RPMI7951 (cell line): Measurements from ENCODE around the gene ADCY4. TPM values are rescaled to one million over a fixed set of nuclear protein-coding genes. Genes with fewer than 3 reads are reported as not detected.
A peak's percentile ranks its signal among the peaks of the same experiment; 100 is the strongest.
"Not testable (repeated sequence)": the region's sequence is repeated elsewhere in the genome, so short reads cannot be mapped to it uniquely, and the experiment has no call there.

ENCODE experiments used
- DNase-seq: peaks from one replicate; pipeline ENCODE4 v3.0.0-alpha.2; 2012; ENCODE audit warnings: low read depth
- total RNA-seq: library from RNA; depleted of rRNA; stranded (reverse); fragments of >200 nt; shearing (Covaris generic); gene quantifications from 2 replicates; pipeline ENCODE4 v1.2.3, GENCODE V29; 2014

ADCY4 gene
- total RNA-seq, 1 experiment from 2014 or later = not detected

- peak; percentile 91 for DNase-seq
Observed at GRCh38 chr14:24366721-24367513, 32.0 kb upstream of the ADCY4 start.

- DNase-seq = no peak
Observed at GRCh38 chr14:24366413-24366720, 31.5 kb upstream of the ADCY4 start.

- DNase-seq = peak; percentile 91
Observed at GRCh38 chr14:24365600-24366412, 30.9 kb upstream of the ADCY4 start.

- DNase-seq = no peak
Observed at GRCh38 chr14:24364841-24365240, 30.0 kb upstream of the ADCY4 start.

GRCh38 chr14:24363401-24363800, 28.5 kb upstream of the ADCY4 start:
- no peak for DNase-seq

- no peak for DNase-seq
Observed at GRCh38 chr14:24362241-24362960, 27.5 kb upstream of the ADCY4 start.

- no peak for DNase-seq
Observed at GRCh38 chr14:24361326-24361725, 26.5 kb upstream of the ADCY4 start.

- no peak for DNase-seq
Observed at GRCh38 chr14:24360281-24360680, 25.4 kb upstream of the ADCY4 start.

- DNase-seq = no peak
Observed at GRCh38 chr14:24356208-24356607, 21.3 kb upstream of the ADCY4 start.

- DNase-seq = no peak
Observed at GRCh38 chr14:24355009-24355408, 20.1 kb upstream of the ADCY4 start.

GRCh38 chr14:24354482-24354825, 19.6 kb upstream of the ADCY4 start:
- not testable (repeated sequence) for DNase-seq

- DNase-seq = no peak
Observed at GRCh38 chr14:24353559-24354481, 18.9 kb upstream of the ADCY4 start.

GRCh38 chr14:24351517-24351916, 16.6 kb upstream of the ADCY4 start:
- DNase-seq = peak; percentile 36

GRCh38 chr14:24349742-24350141, 14.9 kb upstream of the ADCY4 start:
- DNase-seq = no peak

- DNase-seq = no peak
Observed at GRCh38 chr14:24348186-24348585, 13.3 kb upstream of the ADCY4 start.

- no peak for DNase-seq
Observed at GRCh38 chr14:24347134-24347533, 12.3 kb upstream of the ADCY4 start.

- DNase-seq = no peak
Observed at GRCh38 chr14:24343795-24344660, 9.2 kb upstream of the ADCY4 start.

- DNase-seq = no peak
Observed at GRCh38 chr14:24342889-24343288, 8.0 kb upstream of the ADCY4 start.

GRCh38 chr14:24340606-24341005, 5.7 kb upstream of the ADCY4 start:
- no peak for DNase-seq

GRCh38 chr14:24339284-24340151, 4.6 kb upstream of the ADCY4 start, which contains the start of gene RIPK3:
RIPK3 (minus strand) TSS chr14:24339991; CDS start chr14:24339826, 165 bp downstream.
- DNase-seq = no peak
